Tibial artery (tissue), 4 donors: ENCODE data around the gene DUSP6.

ENCODE experiments used
- DNase-seq, 2 donors: peaks; one replicate each; pipeline ENCODE4 v3.0.0-alpha.2; 2019
- H3K27ac ChIP-seq, 2 donors: fragments of 200-600 bp; sonication (generic) in 1 of 2; 1 replicate in 1 of 2; 2 replicates in 1 of 2; pipeline ENCODE4 v1.5.1; 2018 to 2019; ENCODE audit warnings: mild to moderate bottlenecking in 1 of 2
- H3K27me3 ChIP-seq, 2 donors: fragments of 200-600 bp; sonication (generic) in 1 of 2; one replicate each; pipeline versions ENCODE4 v1.5.1 to v1.6.0; 2016 to 2019
- H3K36me3 ChIP-seq, 3 donors: fragments of 200-600 bp; sonication (generic) in 2 of 3; one replicate each; pipeline ENCODE4 v1.5.1; 2016 to 2019; ENCODE audit warnings: mild to moderate bottlenecking in 2 of 3
- H3K4me1 ChIP-seq, 4 donors: fragments of 200-600 bp; sonication (generic) in 2 of 4; 1 replicate in 3 of 4; 2 replicates in 1 of 4; pipeline ENCODE4 v1.5.1; 2016 to 2019
- H3K4me3 ChIP-seq, 2 donors: fragments of 200-600 bp; sonication (generic) in 1 of 2; 1 replicate in 1 of 2; 2 replicates in 1 of 2; pipeline ENCODE4 v1.5.1; 2018 to 2019; ENCODE audit warnings: mild to moderate bottlenecking in 2 of 2
- H3K9me3 ChIP-seq, 3 donors: fragments of 200-600 bp; sonication (generic) in 1 of 3; one replicate each; pipeline ENCODE4 v1.5.1; 2016 to 2019
- CTCF ChIP-seq, 2 experiments: fragments of 200-600 bp in 1 of 2; fragments of 450-650 bp in 1 of 2; IDR thresholded peaks; one replicate each; pipeline ENCODE4 v1.5.1; 2017 to 2019; ENCODE audit warnings: antibody characterized with exemption in 2 of 2, mild to moderate bottlenecking in 1 of 2, moderate library complexity in 1 of 2
- intact Hi-C: fragments of 100-400 bp; cut with DNase I; formaldehyde crosslinking; loops from one replicate; pipeline ENCODE4 v1.15.0; 2023; ENCODE audit warnings: low total_unique reads

DUSP6 gene

GRCh38 chr12:89323568-89324218 is 28.6 kb downstream of the DUSP6 start:
- no peaks in the 10 kb centered on the region for H3K36me3 ChIP-seq
- intact Hi-C loops: no loop called here
- DNase-seq: no peak
- H3K27me3 ChIP-seq: no peaks in the 10 kb centered on the region
- H3K27ac ChIP-seq: no peak overlapping the region
- H3K4me1 ChIP-seq: peaks cover 0 to 5% (median 0%) of the 10 kb centered on the region in 4 donors
- no peak for TF ChIP-seq CTCF (IDR thresholded peaks at IDR 0.05)
- H3K4me3 ChIP-seq: no peak overlapping the region
- no peaks in the 10 kb centered on the region for H3K9me3 ChIP-seq

GRCh38 chr12:89320735-89321134 is 31.6 kb downstream of the DUSP6 start:
- TF ChIP-seq CTCF (IDR thresholded peaks at IDR 0.05): no peak
- Histone ChIP-seq H3K9me3 (no peaks in the 10 kb centered on the region), H3K4me1 (peaks cover 0 to 8% (median 4%) of the 10 kb centered on the region in 4 donors), H3K27me3 (no peaks in the 10 kb centered on the region), H3K27ac (no peak overlapping the region), H3K4me3 (no peak overlapping the region), H3K36me3 (no peaks in the 10 kb centered on the region)
- DNase-seq: no peak
- intact Hi-C loops: no loop called here

- DNase-seq: no peak
- no peak for TF ChIP-seq CTCF (IDR thresholded peaks at IDR 0.05)
- peaks cover 0 to 8% (median 4%) of the 10 kb centered on the region in 4 donors for H3K4me1 ChIP-seq
- no peaks in the 10 kb centered on the region for H3K9me3 ChIP-seq
- H3K36me3 ChIP-seq: no peaks in the 10 kb centered on the region
- H3K4me3 ChIP-seq: no peak overlapping the region
- H3K27me3 ChIP-seq: no peaks in the 10 kb centered on the region
- H3K27ac ChIP-seq: no peak overlapping the region
- intact Hi-C loops: no loop called here
Observed at GRCh38 chr12:89319606-89320005, 32.7 kb downstream of the DUSP6 start.

DNA sequence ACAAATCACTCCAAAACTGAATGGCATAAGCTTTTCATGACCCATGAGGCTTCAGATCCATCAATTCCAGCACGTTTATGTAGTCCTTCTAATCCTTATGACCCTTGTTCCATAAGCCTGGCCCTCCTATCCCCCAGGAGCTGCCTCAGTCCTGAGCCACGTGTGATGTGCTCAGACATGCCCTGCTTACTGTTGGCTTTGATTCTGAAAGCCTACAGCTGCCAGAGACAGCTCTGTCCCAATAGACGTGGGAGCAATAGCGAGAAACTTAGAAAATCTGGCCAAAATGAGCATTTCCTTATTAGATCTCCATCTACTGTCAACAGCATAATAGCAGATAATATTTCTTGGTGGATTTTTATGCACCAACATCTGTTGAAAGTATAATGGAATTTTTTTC is 33.2 kb downstream of the DUSP6 start:
- TF ChIP-seq CTCF (IDR thresholded peaks at IDR 0.05): no peak

DNA sequence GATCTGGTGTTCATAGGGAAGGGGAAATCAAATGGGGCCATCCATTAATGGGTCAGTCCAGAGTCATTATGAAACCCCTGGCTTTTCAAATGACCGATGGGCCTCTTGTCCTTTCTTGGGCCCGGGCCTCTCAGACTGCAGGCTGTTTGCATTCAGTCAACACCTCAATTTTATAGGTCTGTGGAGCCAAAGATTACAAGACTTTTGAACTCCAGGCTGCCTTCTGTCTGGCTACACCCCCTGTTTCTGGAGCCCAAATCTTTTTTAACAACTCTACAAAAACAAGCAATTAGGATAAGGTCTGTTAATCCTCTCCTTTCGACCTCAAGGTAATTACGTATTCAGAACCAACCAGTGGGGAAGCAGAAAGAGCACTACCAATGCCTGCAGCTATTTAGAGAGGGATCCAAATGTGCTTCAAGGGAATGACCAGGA is 35.6 kb downstream of the DUSP6 start:
- Histone ChIP-seq H3K4me1 (peaks cover 0 to 8% (median 4%) of the 10 kb centered on the region in 4 donors), H3K27me3 (no peaks in the 10 kb centered on the region), H3K27ac (no peak overlapping the region), H3K36me3 (no peaks in the 10 kb centered on the region), H3K9me3 (no peaks in the 10 kb centered on the region), H3K4me3 (no peak overlapping the region)
- intact Hi-C loops: no loop called here
- TF ChIP-seq CTCF (IDR thresholded peaks at IDR 0.05): no peak
- DNase-seq: no peak

More for the DNA sequence above, 33.2 kb downstream of the DUSP6 start:
- H3K9me3 ChIP-seq: no peaks in the 10 kb centered on the region
- H3K4me1 ChIP-seq: peaks cover 0 to 8% (median 4%) of the 10 kb centered on the region in 4 donors
- no peak overlapping the region for H3K27ac ChIP-seq
- no peaks in the 10 kb centered on the region for H3K27me3 ChIP-seq
- no peak overlapping the region for H3K4me3 ChIP-seq
- H3K36me3 ChIP-seq: no peaks in the 10 kb centered on the region
- DNase-seq: no peak
- intact Hi-C loops: no loop called here
